Gastroesophageal sphincter (tissue), 3 donors: ENCODE measurements around the gene LCP2.

Experiments
- CTCF ChIP-seq, 4 experiments: fragments of 200-600 bp in 2 of 4; fragments of 450-650 bp in 2 of 4; sonication (generic) in 1 of 4; IDR thresholded peaks; one replicate each; pipeline ENCODE4 v1.5.1; 2017 to 2019; ENCODE audit warnings: antibody characterized with exemption in 4 of 4, mild to moderate bottlenecking in 2 of 4, moderate library complexity in 2 of 4
- EP300 ChIP-seq: sonication (generic); formaldehyde crosslinking; IDR thresholded peaks from one replicate; pipeline ENCODE4 v1.6.1; 2017; ENCODE audit warnings: antibody characterized with exemption, mild to moderate bottlenecking
- POLR2A ChIP-seq, 2 donors: fragments of 450-650 bp; IDR thresholded peaks; one replicate each; pipeline ENCODE4 v1.6.1; 2017; ENCODE audit warnings: antibody characterized with exemption in 2 of 2, mild to moderate bottlenecking in 2 of 2, moderate library complexity in 1 of 2
- POLR2AphosphoS5 ChIP-seq: sonication (generic); formaldehyde crosslinking; IDR thresholded peaks from one replicate; pipeline ENCODE4 v1.6.1; 2017; ENCODE audit warnings: antibody characterized with exemption

- TF ChIP-seq CTCF (IDR thresholded peaks at IDR 0.05) (no peak), POLR2A (IDR thresholded peaks at IDR 0.05) (no peak), POLR2AphosphoS5 (peak; percentile 45), EP300 (no peak)
These were observed 7.8 kb downstream of the LCP2 start for GRCh38 chr5:170289764-170290163.
